ENCODE results near the gene METTL13.

GRCh38 chr1:171796592-171796991, 15.1 kb downstream of the METTL13 start:
- TF ChIP-seq CTCF (IDR thresholded peaks at IDR 0.05; ENCODE audit: insufficient read depth, low read depth, low read length), result no peak
- TF ChIP-seq EZH2 (IDR thresholded peaks at IDR 0.05; ENCODE audit: insufficient read depth, low read length), result no peak

All from astrocyte (in vitro differentiated cells and primary cell).